SK-N-SH treated with all-trans-retinoic acid at 6 μM for 48 hours (cell line): Measurements from ENCODE around the gene JAKMIP1.

Source experiments
- ATAC-seq: fragments of 200-7000 bp; cut with Tn5 transposase; 3 replicates; pipeline ENCODE4 v1.9.1; 2020; ENCODE audit warnings: mild to moderate bottlenecking, moderate library complexity
- ARNTL ChIP-seq: fragments of 450-650 bp; formaldehyde crosslinking; IDR thresholded peaks from 2 replicates; pipeline ENCODE4 v1.5.0; 2020; ENCODE audit warnings: low read depth, mild to moderate bottlenecking, moderate library complexity, borderline replicate concordance
- BACH2 ChIP-seq: fragments of 250-450 bp; sonication (Bioruptor Pico); IDR thresholded peaks from 2 replicates; pipeline ENCODE4 v1.9.0; 2021; ENCODE audit warnings: mild to moderate bottlenecking, borderline replicate concordance
- CREB5 ChIP-seq: fragments of 250-450 bp; sonication (Bioruptor Pico); IDR thresholded peaks from 2 replicates; pipeline ENCODE4 v1.5.1; 2020; ENCODE audit warnings: low read depth, mild to moderate bottlenecking, moderate library complexity
- CSDC2 ChIP-seq: fragments of 250-450 bp; sonication (Bioruptor Pico); IDR thresholded peaks from 2 replicates; pipeline ENCODE4 v1.5.0; 2020; ENCODE audit warnings: mild to moderate bottlenecking, moderate library complexity
- CSRNP3 ChIP-seq: fragments of 250-450 bp; sonication (Bioruptor Pico); IDR thresholded peaks from 2 replicates; pipeline ENCODE4 v1.5.1; 2021; ENCODE audit warnings: mild to moderate bottlenecking, moderate library complexity
- ESRRG ChIP-seq: fragments of 250-450 bp; sonication (Bioruptor Pico); IDR thresholded peaks from 2 replicates; pipeline ENCODE4 v1.6.1; 2021; ENCODE audit warnings: mild to moderate bottlenecking
- ISL1 ChIP-seq: fragments of 250-450 bp; sonication (Bioruptor Pico); IDR thresholded peaks from 2 replicates; pipeline ENCODE4 v2.1.2; 2022; ENCODE audit warnings: mild to moderate bottlenecking, moderate library complexity
- OSR1 ChIP-seq: fragments of 250-450 bp; sonication (Bioruptor Pico); IDR thresholded peaks from 2 replicates; pipeline ENCODE4 v1.8.0; 2022; ENCODE audit warnings: moderate library complexity, mild to moderate bottlenecking, inconsistent platforms
- PATZ1 ChIP-seq: fragments of 250-450 bp; sonication (Bioruptor Pico); IDR thresholded peaks from 2 replicates; pipeline ENCODE4 v1.8.0; 2020; ENCODE audit warnings: mild to moderate bottlenecking, moderate library complexity, borderline replicate concordance
- POU6F1 ChIP-seq: fragments of 250-450 bp; sonication (Bioruptor Pico); IDR thresholded peaks from 2 replicates; pipeline ENCODE4 v1.8.0; 2021; ENCODE audit warnings: low read depth, mild to moderate bottlenecking, moderate library complexity, borderline replicate concordance
- PPARA ChIP-seq: fragments of 250-450 bp; sonication (Bioruptor Pico); IDR thresholded peaks from 2 replicates; pipeline ENCODE4 v1.5.0; 2020; ENCODE audit warnings: mild to moderate bottlenecking, borderline replicate concordance
- RARB ChIP-seq: fragments of 250-450 bp; sonication (Bioruptor Pico); IDR thresholded peaks from 2 replicates; pipeline ENCODE4 v1.8.0; 2021; ENCODE audit warnings: mild to moderate bottlenecking, moderate library complexity
- SNAI2 ChIP-seq: fragments of 250-450 bp; sonication (Bioruptor Pico); IDR thresholded peaks from 2 replicates; pipeline ENCODE4 v1.5.0; 2020; ENCODE audit warnings: mild to moderate bottlenecking, moderate library complexity
- TCF4 ChIP-seq: fragments of 250-450 bp; sonication (Bioruptor Pico); IDR thresholded peaks from 2 replicates; pipeline ENCODE4 v1.8.0; 2021; ENCODE audit warnings: mild to moderate bottlenecking, moderate library complexity, borderline replicate concordance
- TOX ChIP-seq: fragments of 250-450 bp; sonication (Bioruptor Pico); IDR thresholded peaks from 2 replicates; pipeline ENCODE4 v1.8.0; 2021; ENCODE audit warnings: mild to moderate bottlenecking, moderate library complexity, borderline replicate concordance
- TSHZ2 ChIP-seq: fragments of 250-450 bp; sonication (Bioruptor Pico); IDR thresholded peaks from 2 replicates; pipeline ENCODE4 v1.5.0; 2020; ENCODE audit warnings: mild to moderate bottlenecking, moderate library complexity
- ZC3H10 ChIP-seq: fragments of 250-450 bp; sonication (Bioruptor Pico); IDR thresholded peaks from 2 replicates; pipeline ENCODE4 v1.5.1; 2021; ENCODE audit warnings: mild to moderate bottlenecking, moderate library complexity
- ZFP3 ChIP-seq: fragments of 250-450 bp; sonication (Bioruptor Pico); IDR thresholded peaks from 2 replicates; pipeline ENCODE4 v1.5.0; 2020; ENCODE audit warnings: mild to moderate bottlenecking, moderate library complexity
- ZNF565 ChIP-seq: fragments of 450-650 bp; formaldehyde crosslinking; conservative IDR thresholded peaks from 2 replicates; pipeline ENCODE4 v1.5.0; 2020; ENCODE audit warnings: low read depth, mild to moderate bottlenecking, moderate library complexity
- ZNF70 ChIP-seq: fragments of 450-650 bp; formaldehyde crosslinking; IDR thresholded peaks from 2 replicates; pipeline ENCODE4 v1.5.0; 2020; ENCODE audit warnings: mild to moderate bottlenecking, moderate library complexity
- ZNF8 ChIP-seq: fragments of 450-650 bp; formaldehyde crosslinking; IDR thresholded peaks from 2 replicates; pipeline ENCODE4 v1.5.0; 2020; ENCODE audit warnings: mild to moderate bottlenecking, moderate library complexity

The JAKMIP1 gene

GRCh38 chr4:6050551-6050950 is 149.8 kb downstream of the JAKMIP1 start:
- TF ChIP-seq ESRRG (CRISPR knock-in tag) (no peak), CSDC2 (CRISPR knock-in tag) (no peak), TOX (CRISPR knock-in tag) (no peak), ZNF8 (no peak), BACH2 (CRISPR knock-in tag) (no peak), ZNF70 (CRISPR knock-in tag) (no peak), TCF4 (no peak), ISL1 (CRISPR knock-in tag) (no peak), CREB5 (no peak), PATZ1 (CRISPR knock-in tag) (no peak), PPARA (CRISPR knock-in tag) (no peak), RARB (CRISPR knock-in tag) (no peak), ZNF565 (CRISPR knock-in tag) (no peak), ZC3H10 (no peak), CSRNP3 (CRISPR knock-in tag) (no peak), POU6F1 (CRISPR knock-in tag) (no peak), ARNTL (no peak), TSHZ2 (CRISPR knock-in tag) (no peak)
- TF ChIP-seq, all 23 proteins: peak for 0
- ATAC-seq: no peak

DNA sequence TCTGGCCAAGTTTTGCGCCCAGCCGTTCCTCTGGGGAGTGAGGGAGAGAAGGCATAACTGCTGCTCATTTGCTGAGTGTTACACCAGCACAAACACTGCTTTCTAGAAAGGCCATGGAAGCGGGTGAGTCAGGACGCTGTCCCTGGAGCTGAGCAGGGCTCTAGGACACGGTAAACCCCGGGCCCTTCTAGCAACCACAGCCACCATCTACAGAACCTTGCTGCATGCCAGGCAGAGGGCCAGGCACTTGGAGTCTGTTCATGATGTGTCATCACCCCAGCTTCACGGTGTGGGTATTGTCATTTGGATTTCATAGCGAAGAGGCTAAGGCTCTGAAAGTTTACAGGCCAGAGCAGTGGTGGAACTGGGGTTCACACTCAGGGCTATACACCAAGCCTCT is 150.4 kb downstream of the JAKMIP1 start:
- TF ChIP-seq ZFP3 (CRISPR knock-in tag): no peak
- TF ChIP-seq ZNF70 (CRISPR knock-in tag): no peak
- TF ChIP-seq TCF4: no peak
- TF ChIP-seq POU6F1 (CRISPR knock-in tag): no peak
- TF ChIP-seq OSR1 (CRISPR knock-in tag): no peak
- no peak for TF ChIP-seq SNAI2 (CRISPR knock-in tag)
- TF ChIP-seq TOX (CRISPR knock-in tag): no peak
- no peak for TF ChIP-seq ARNTL
- TF ChIP-seq ZC3H10: no peak
- no peak for TF ChIP-seq ZNF8
- TF ChIP-seq BACH2 (CRISPR knock-in tag): no peak
- TF ChIP-seq PPARA (CRISPR knock-in tag): no peak
- no peak for TF ChIP-seq CSRNP3 (CRISPR knock-in tag)
- TF ChIP-seq ESRRG (CRISPR knock-in tag): no peak
- ATAC-seq: no peak
